IMR-90 (cell line): ENCODE data around the gene NMUR2. TPM values are rescaled to one million over a fixed set of nuclear protein-coding genes. Genes with fewer than 3 reads are reported as not detected.

Experiments
- ATAC-seq: fragments of 200-7000 bp; cut with Tn5 transposase; 2 replicates; pipeline ENCODE4 v1.9.1; 2020; ENCODE audit warnings: low read depth, mild to moderate bottlenecking, moderate library complexity
- BruUV-seq: library from RNA; stranded (reverse); fragments of 400-500 nt; replicated peaks from 2 replicates; lab custom pipeline; 2021; lab: Mats Ljungman, UMichigan
- CTCF ChIA-PET: fragments of 300-600 bp; formaldehyde crosslinking; extraction: SDS; loops from one replicate; lab custom pipeline; 2021; ENCODE audit warnings: antibody characterized with exemption; lab: Yijun Ruan, JAX
- POLR2A ChIA-PET: fragments of 300-600 bp; sonication (Branson Sonifier 250); formaldehyde crosslinking; loops from one replicate; lab custom pipeline; 2022; ENCODE audit warnings: antibody characterized with exemption; ENCODE audit not compliant: unreplicated experiment; lab: Charles Lee
- DNase-seq: peaks from one replicate; pipeline ENCODE4 v3.0.0; 2013
- H2AFZ ChIP-seq: replicated peaks from 2 replicates; pipeline ENCODE3; 2013; ENCODE audit warnings: low read length, mild to moderate bottlenecking; ENCODE audit not compliant: poor library complexity
- H2AK5ac ChIP-seq: 2 replicates; pipeline ENCODE4 v1.6.1; 2013; ENCODE audit warnings: low read depth, low read length, inconsistent platforms
- H2AK9ac ChIP-seq: replicated peaks from 2 replicates; pipeline ENCODE3; 2013; ENCODE audit warnings: mild to moderate bottlenecking, low read depth, low read length, moderate library complexity; ENCODE audit not compliant: poor library complexity
- H2BK120ac ChIP-seq: 2 replicates; pipeline ENCODE4 v1.6.1; 2013; ENCODE audit warnings: low read depth, low read length, inconsistent platforms
- H2BK15ac ChIP-seq: 3 replicates; pipeline ENCODE4 v1.6.1; 2013; ENCODE audit warnings: low read depth, low read length, inconsistent platforms
- H2BK20ac ChIP-seq: 2 replicates; pipeline ENCODE4 v1.6.1; 2013; ENCODE audit warnings: low read depth, mild to moderate bottlenecking, inconsistent platforms, low read length, moderate library complexity
- H2BK5ac ChIP-seq: 2 replicates; pipeline ENCODE4 v1.6.1; 2013; ENCODE audit warnings: mild to moderate bottlenecking, low read depth, low read length, inconsistent platforms; ENCODE audit not compliant: poor library complexity, severe bottlenecking
- H3K14ac ChIP-seq: replicated peaks from 2 replicates; pipeline ENCODE4 v1.6.1; 2013; ENCODE audit warnings: low read depth, low read length, inconsistent platforms
- H3K18ac ChIP-seq: 2 replicates; pipeline ENCODE4 v1.6.1; 2013; ENCODE audit warnings: low read depth, low read length, control low read depth
- H3K23ac ChIP-seq: 2 replicates; pipeline ENCODE4 v1.6.1; 2013; ENCODE audit warnings: low read depth, low read length, inconsistent platforms
- H3K27ac ChIP-seq: 2 replicates; pipeline ENCODE4 v1.5.1; 2013; ENCODE audit warnings: mild to moderate bottlenecking, control low read depth, low read length; ENCODE audit not compliant: insufficient read depth
- H3K27me3 ChIP-seq: 2 replicates; pipeline ENCODE4 v1.6.1; 2013; ENCODE audit warnings: low read length; ENCODE audit not compliant: control insufficient read depth, insufficient read depth
- H3K36me3 ChIP-seq: 2 replicates; pipeline ENCODE4 v1.6.1; 2013; ENCODE audit warnings: low read length, mixed read lengths; ENCODE audit not compliant: control insufficient read depth, insufficient read depth
- H3K4ac ChIP-seq: 2 replicates; pipeline ENCODE4 v1.6.1; 2013; ENCODE audit warnings: low read depth, low read length, inconsistent platforms
- H3K4me1 ChIP-seq: 2 replicates; pipeline ENCODE4 v1.6.1; 2013; ENCODE audit warnings: low read length, mixed read lengths; ENCODE audit not compliant: control insufficient read depth, insufficient read depth
- H3K4me2 ChIP-seq: 2 replicates; pipeline ENCODE4 v1.6.1; 2013; ENCODE audit warnings: low read depth, mild to moderate bottlenecking, control low read depth, low read length, moderate library complexity
- H3K4me3 ChIP-seq: 2 replicates; pipeline ENCODE4 v1.5.1; 2013; ENCODE audit warnings: low read depth, mild to moderate bottlenecking, control low read depth, low read length, moderate library complexity; ENCODE audit not compliant: insufficient read depth
- H3K56ac ChIP-seq: 2 replicates; pipeline ENCODE4 v1.6.1; 2013; ENCODE audit warnings: low read length, inconsistent platforms; ENCODE audit not compliant: insufficient read depth; ENCODE audit errors: extremely low read depth
- H3K79me1 ChIP-seq, 2 experiments: 2 replicates each; pipeline ENCODE4 v1.6.1; 2013; ENCODE audit warnings: low read length in 2 of 2, inconsistent platforms in 1 of 2, low read depth in 1 of 2
- H3K9ac ChIP-seq: 2 replicates; pipeline ENCODE4 v1.6.1; 2013; ENCODE audit warnings: low read depth, low read length, control low read depth
- H3K9me1 ChIP-seq: 2 replicates; pipeline ENCODE4 v1.6.1; 2013; ENCODE audit warnings: low read length, inconsistent platforms; ENCODE audit not compliant: insufficient read depth
- H3K9me3 ChIP-seq: 2 replicates; pipeline ENCODE4 v1.6.1; 2013; ENCODE audit warnings: low read length; ENCODE audit not compliant: control insufficient read depth, insufficient read depth
- H4K20me1 ChIP-seq: 2 replicates; pipeline ENCODE4 v1.6.1; 2013; ENCODE audit warnings: low read length, inconsistent platforms; ENCODE audit not compliant: insufficient read depth
- H4K5ac ChIP-seq: 2 replicates; pipeline ENCODE4 v1.6.1; 2013; ENCODE audit warnings: mild to moderate bottlenecking, low read depth, low read length, control low read depth
- H4K8ac ChIP-seq, 2 experiments: 2 replicates each; pipeline ENCODE4 v1.6.1; 2013; ENCODE audit warnings: low read depth in 2 of 2, low read length in 2 of 2, control low read depth in 1 of 2, inconsistent platforms in 1 of 2
- H4K91ac ChIP-seq: 2 replicates; pipeline ENCODE4 v1.6.1; 2013; ENCODE audit warnings: low read depth, low read length, inconsistent platforms; ENCODE audit not compliant: insufficient read depth
- BHLHE40 ChIP-seq: fragments of 150-350 bp; IDR thresholded peaks from 2 replicates; pipeline ENCODE4 v1.6.1; 2016; ENCODE audit warnings: mild to moderate bottlenecking, low read depth, low read length
- CEBPB ChIP-seq: IDR thresholded peaks from 2 replicates; pipeline ENCODE4 v1.6.1; 2012; ENCODE audit warnings: low read depth, low read length, improper control_type of control experiment
- CHD1 ChIP-seq: IDR thresholded peaks from 2 replicates; pipeline ENCODE4 v1.6.1; 2012; ENCODE audit warnings: low read depth, low read length, improper control_type of control experiment
- ELK1 ChIP-seq: fragments of 150-350 bp; IDR thresholded peaks from 2 replicates; pipeline ENCODE4 v1.6.1; 2016; ENCODE audit warnings: low read depth, mild to moderate bottlenecking, low read length, moderate library complexity, borderline replicate concordance
- FOS ChIP-seq: fragments of 150-350 bp; IDR thresholded peaks from 2 replicates; pipeline ENCODE4 v1.6.1; 2016; ENCODE audit warnings: low read depth, low read length
- MAFK ChIP-seq: IDR thresholded peaks from 2 replicates; pipeline ENCODE4 v1.6.1; 2012; ENCODE audit warnings: low read depth, low read length, improper control_type of control experiment
- MAZ ChIP-seq: IDR thresholded peaks from 2 replicates; pipeline ENCODE4 v1.6.1; 2012; ENCODE audit warnings: low read depth, mild to moderate bottlenecking, low read length, improper control_type of control experiment, moderate library complexity, borderline replicate concordance
- POLR2A ChIP-seq: IDR thresholded peaks from 2 replicates; pipeline ENCODE4 v1.6.1; 2012; ENCODE audit warnings: mild to moderate bottlenecking, low read depth, low read length
- RAD21 ChIP-seq: IDR thresholded peaks from 2 replicates; pipeline ENCODE4 v1.6.1; 2012; ENCODE audit warnings: low read length, improper control_type of control experiment
- SMC3 ChIP-seq: fragments of 150-350 bp; IDR thresholded peaks from 2 replicates; pipeline ENCODE4 v1.6.1; 2016; ENCODE audit warnings: low read depth, mild to moderate bottlenecking, antibody characterized with exemption, low read length, moderate library complexity
- WGBS, 2 experiments: methylation state at CpG; one replicate each; pipeline versions ENCODE4 v1.1.5 to v1.1.7; 2013; ENCODE audit warnings: missing lambda C conversion rate in 2 of 2; ENCODE audit not compliant: insufficient read length in 1 of 2; ENCODE audit errors: extremely low coverage in 2 of 2; 5-methylcytosine and 5-hydroxymethylcytosine counted together
- dilution Hi-C: fragments of 300-500 bp; cut with HindIII; formaldehyde crosslinking; loops from one replicate; pipeline ENCODE4 v1.14.3; 2018; ENCODE audit warnings: low sequenced_read_pairs; ENCODE audit not compliant: unreplicated experiment
- in situ Hi-C: fragments of 300-500 bp; cut with MboI; formaldehyde crosslinking; loops from 3 replicates; pipeline ENCODE4 v1.14.3; 2019; ENCODE audit warnings: low sequenced_read_pairs, inconsistent platforms, mixed read lengths
- intact Hi-C: fragments of 100-400 bp; cut with micrococcal nuclease; formaldehyde crosslinking; loops from 2 replicates; pipeline ENCODE4 v1.10.0; 2022
- polyA plus RNA-seq, 3 experiments: library from polyadenylated mRNA; depleted of rRNA; stranded (reverse); fragments of >200 nt; gene quantifications; 2 replicates each; pipeline ENCODE4 v1.2.3, GENCODE V29; 2012; ENCODE audit warnings: low replicate concordance in 1 of 3
- total RNA-seq: library from RNA; depleted of rRNA; stranded (reverse); fragments of >200 nt; gene quantifications from 2 replicates; pipeline ENCODE4 v1.2.3, GENCODE V29; 2012

NMUR2 gene
- total and polyA plus RNA-seq, 2 of the 4 experiments (the other 2 are of a cell fraction), result not detected

DNA sequence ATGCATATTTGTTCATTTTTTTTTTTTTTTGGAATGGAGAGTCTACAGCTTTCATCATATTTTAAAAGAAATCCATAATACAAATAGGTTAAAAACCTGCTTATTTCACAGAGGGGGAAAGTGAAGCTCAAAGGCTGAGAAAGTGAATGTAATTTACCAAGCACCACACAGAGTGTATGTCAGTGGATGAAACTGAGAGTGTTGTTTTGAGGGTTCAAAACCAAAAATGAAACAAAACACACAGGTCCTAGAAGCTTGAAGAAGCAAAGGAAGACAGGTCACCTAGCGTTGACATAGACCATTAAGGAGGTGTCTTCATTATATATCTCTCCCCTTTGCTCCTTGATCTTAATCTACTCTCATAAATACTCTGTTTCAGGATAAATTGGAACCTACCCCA, 7.5 kb downstream of the NMUR2 start:
- ATAC-seq (no peak), DNase-seq (no peak)
- no peak overlapping the region for H3K4ac ChIP-seq
- no peak overlapping the region for H3K14ac ChIP-seq
- in situ Hi-C loops (no loop called here), dilution Hi-C loops (no loop called here), intact Hi-C loops (no loop called here)
- TF ChIP-seq CEBPB (no peak), ELK1 (no peak), MAFK (no peak), BHLHE40 (no peak), CHD1 (no peak), FOS (no peak), MAZ (no peak), POLR2A (no peak), SMC3 (no peak), RAD21 (no peak)
- CTCF ChIA-PET, result no interaction called here
- POLR2A ChIA-PET, result no interaction called here
- H2AK5ac ChIP-seq, result no peak overlapping the region
- H2AFZ ChIP-seq, result no peak overlapping the region
- H3K23ac ChIP-seq, result no peak overlapping the region
- no peaks in the 10 kb centered on the region for H3K79me1 ChIP-seq
- H3K36me3 ChIP-seq, result no peaks in the 10 kb centered on the region
- H3K9me1 ChIP-seq, result no peaks in the 10 kb centered on the region
- no peak overlapping the region for H3K4me2 ChIP-seq
- no peak overlapping the region for H2BK20ac ChIP-seq
- no peak overlapping the region for H3K9ac ChIP-seq
- WGBS, 2 experiments, result no CpG with 5 or more reads among the region's 1 CpG
- no peaks in the 10 kb centered on the region for H3K4me1 ChIP-seq
- no peak overlapping the region for H3K4me3 ChIP-seq
- H4K20me1 ChIP-seq, result no peaks in the 10 kb centered on the region
- H3K9me3 ChIP-seq, result no peaks in the 10 kb centered on the region
- no peak overlapping the region for H2AK9ac ChIP-seq
- BruUV-seq, result no TSS peak
- H4K5ac ChIP-seq, result no peak overlapping the region
- no peak overlapping the region for H4K8ac ChIP-seq
- H3K27me3 ChIP-seq, result no peaks in the 10 kb centered on the region
- no peak overlapping the region for H2BK15ac ChIP-seq
- H3K56ac ChIP-seq, result no peak overlapping the region
- no peak overlapping the region for H2BK120ac ChIP-seq
- H4K91ac ChIP-seq, result no peak overlapping the region
- no peak overlapping the region for H2BK5ac ChIP-seq
- H3K18ac ChIP-seq, result no peak overlapping the region
- H3K27ac ChIP-seq, result no peak overlapping the region
